Vagina (tissue), 2 donors: ENCODE data around the gene CPVL. TPM values are rescaled to one million over a fixed set of nuclear protein-coding genes. Genes with fewer than 3 reads are reported as not detected.

Experiments
- DNase-seq, 2 donors: peaks; one replicate each; pipeline ENCODE4 v3.0.0-alpha.2; 2017; ENCODE audit errors: extremely low spot score in 2 of 2
- H3K27ac ChIP-seq: fragments of 200-600 bp; sonication (generic); one replicate; pipeline ENCODE4 v1.5.1; 2019
- H3K27me3 ChIP-seq: fragments of 200-600 bp; sonication (generic); one replicate; pipeline ENCODE4 v1.5.1; 2019
- H3K36me3 ChIP-seq, 2 donors: fragments of 200-600 bp; sonication (generic); one replicate each; pipeline ENCODE4 v1.5.1; 2017 to 2019
- H3K4me1 ChIP-seq: fragments of 200-600 bp; sonication (generic); one replicate; pipeline ENCODE4 v1.5.1; 2019
- H3K4me3 ChIP-seq, 2 donors: fragments of 200-600 bp; sonication (generic); 1 replicate in 1 of 2; 2 replicates in 1 of 2; pipeline ENCODE4 v1.5.1; 2016 to 2019
- H3K9me3 ChIP-seq: fragments of 200-600 bp; sonication (generic); one replicate; pipeline ENCODE4 v1.5.1; 2019
- POLR2A ChIP-seq, 2 donors: fragments of 450-650 bp; IDR thresholded peaks; one replicate each; pipeline ENCODE4 v1.6.1; 2017; ENCODE audit warnings: antibody characterized with exemption in 2 of 2, mild to moderate bottlenecking in 2 of 2, moderate library complexity in 2 of 2
- POLR2AphosphoS5 ChIP-seq, 2 donors: sonication (generic); formaldehyde crosslinking; IDR thresholded peaks; one replicate each; pipeline ENCODE4 v1.9.0; 2017; ENCODE audit warnings: antibody characterized with exemption in 2 of 2, mild to moderate bottlenecking in 2 of 2, low read depth in 1 of 2; ENCODE audit not compliant: insufficient read depth in 1 of 2
- intact Hi-C: fragments of 100-400 bp; cut with DNase I; formaldehyde crosslinking; loops from one replicate; pipeline ENCODE4 v1.15.1; 2023
- total RNA-seq: library from RNA; depleted of rRNA; stranded (reverse); fragments of >200 nt; gene quantifications from one replicate; pipeline ENCODE4 v1.2.3, GENCODE V29; 2016
- TF ChIP-seq, protein P1 (sequence below), 3 experiments: fragments of 450-650 bp in 2 of 3; fragments of 200-600 bp in 1 of 3; sonication (generic) in 1 of 3; IDR thresholded peaks; one replicate each; pipeline ENCODE4 v1.5.1; 2017 to 2019; ENCODE audit warnings: antibody characterized with exemption in 3 of 3, mild to moderate bottlenecking in 2 of 3, moderate library complexity in 2 of 3

Gene CPVL
- total RNA-seq, 1 donor from 2014 or later, result 9.6 TPM

- no peaks in the 10 kb centered on the region for H3K36me3 ChIP-seq
- peak overlapping the region; percentile 52 for H3K27ac ChIP-seq
- H3K27me3 ChIP-seq, result no peaks in the 10 kb centered on the region
- H3K4me1 ChIP-seq, result peaks cover 66% of the 10 kb centered on the region
- TF ChIP-seq, protein P1, sequence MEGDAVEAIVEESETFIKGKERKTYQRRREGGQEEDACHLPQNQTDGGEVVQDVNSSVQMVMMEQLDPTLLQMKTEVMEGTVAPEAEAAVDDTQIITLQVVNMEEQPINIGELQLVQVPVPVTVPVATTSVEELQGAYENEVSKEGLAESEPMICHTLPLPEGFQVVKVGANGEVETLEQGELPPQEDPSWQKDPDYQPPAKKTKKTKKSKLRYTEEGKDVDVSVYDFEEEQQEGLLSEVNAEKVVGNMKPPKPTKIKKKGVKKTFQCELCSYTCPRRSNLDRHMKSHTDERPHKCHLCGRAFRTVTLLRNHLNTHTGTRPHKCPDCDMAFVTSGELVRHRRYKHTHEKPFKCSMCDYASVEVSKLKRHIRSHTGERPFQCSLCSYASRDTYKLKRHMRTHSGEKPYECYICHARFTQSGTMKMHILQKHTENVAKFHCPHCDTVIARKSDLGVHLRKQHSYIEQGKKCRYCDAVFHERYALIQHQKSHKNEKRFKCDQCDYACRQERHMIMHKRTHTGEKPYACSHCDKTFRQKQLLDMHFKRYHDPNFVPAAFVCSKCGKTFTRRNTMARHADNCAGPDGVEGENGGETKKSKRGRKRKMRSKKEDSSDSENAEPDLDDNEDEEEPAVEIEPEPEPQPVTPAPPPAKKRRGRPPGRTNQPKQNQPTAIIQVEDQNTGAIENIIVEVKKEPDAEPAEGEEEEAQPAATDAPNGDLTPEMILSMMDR (IDR thresholded peaks at IDR 0.05), result no peak
- TF ChIP-seq POLR2AphosphoS5 (IDR thresholded peaks at IDR 0.05; ENCODE audit: insufficient read depth in 1 of 2, low read depth in 1 of 2) (no peak), POLR2A (IDR thresholded peaks at IDR 0.05) (no peak)
- no peaks in the 10 kb centered on the region for H3K9me3 ChIP-seq
- no peak for DNase-seq
- intact Hi-C loops, result loop anchor here (10.0 kb wide), 1 partner anchor 107 kb away; no protein-coding TSS in a partner anchor
- no peak overlapping the region for H3K4me3 ChIP-seq
Observed at GRCh38 chr7:28988091-28988490, 158.2 kb downstream of the CPVL start.

DNA sequence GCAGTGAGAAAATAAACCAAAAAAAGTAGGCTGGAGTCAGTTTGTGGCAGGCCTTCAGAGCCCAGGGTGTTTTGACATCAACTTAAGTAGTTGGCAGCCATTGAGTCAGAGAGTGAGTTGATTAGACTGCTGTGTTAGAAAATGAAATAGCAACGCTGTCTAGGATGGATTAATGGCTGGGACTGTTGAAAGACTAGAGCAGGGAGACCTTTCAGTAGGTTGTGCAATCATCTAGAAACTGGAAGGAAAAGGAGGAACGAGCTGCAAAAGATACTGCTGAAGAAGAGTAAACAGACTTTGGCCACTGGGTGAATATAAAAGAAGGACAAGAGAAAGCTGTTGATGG lies 159.6 kb downstream of the CPVL start:
- H3K36me3 ChIP-seq, result no peaks in the 10 kb centered on the region
- no peak for DNase-seq
- peak overlapping the region; percentile 52 for H3K27ac ChIP-seq
- no peaks in the 10 kb centered on the region for H3K9me3 ChIP-seq
- intact Hi-C loops, result loop anchor here (10.0 kb wide), 1 partner anchor 108 kb away; no protein-coding TSS in a partner anchor
- H3K4me3 ChIP-seq, result peak overlapping the region; percentile 1 to 6
- peaks cover 66% of the 10 kb centered on the region for H3K4me1 ChIP-seq
- H3K27me3 ChIP-seq, result no peaks in the 10 kb centered on the region
- TF ChIP-seq, protein P1 (IDR thresholded peaks at IDR 0.05), result peak in 1 of 3 experiments; percentile 20
- peak in 1 of 2 donors; percentile 52 for TF ChIP-seq POLR2AphosphoS5 (IDR thresholded peaks at IDR 0.05; ENCODE audit: insufficient read depth in 1 of 2, low read depth in 1 of 2)
- TF ChIP-seq POLR2A (IDR thresholded peaks at IDR 0.05), result no peak

DNA sequence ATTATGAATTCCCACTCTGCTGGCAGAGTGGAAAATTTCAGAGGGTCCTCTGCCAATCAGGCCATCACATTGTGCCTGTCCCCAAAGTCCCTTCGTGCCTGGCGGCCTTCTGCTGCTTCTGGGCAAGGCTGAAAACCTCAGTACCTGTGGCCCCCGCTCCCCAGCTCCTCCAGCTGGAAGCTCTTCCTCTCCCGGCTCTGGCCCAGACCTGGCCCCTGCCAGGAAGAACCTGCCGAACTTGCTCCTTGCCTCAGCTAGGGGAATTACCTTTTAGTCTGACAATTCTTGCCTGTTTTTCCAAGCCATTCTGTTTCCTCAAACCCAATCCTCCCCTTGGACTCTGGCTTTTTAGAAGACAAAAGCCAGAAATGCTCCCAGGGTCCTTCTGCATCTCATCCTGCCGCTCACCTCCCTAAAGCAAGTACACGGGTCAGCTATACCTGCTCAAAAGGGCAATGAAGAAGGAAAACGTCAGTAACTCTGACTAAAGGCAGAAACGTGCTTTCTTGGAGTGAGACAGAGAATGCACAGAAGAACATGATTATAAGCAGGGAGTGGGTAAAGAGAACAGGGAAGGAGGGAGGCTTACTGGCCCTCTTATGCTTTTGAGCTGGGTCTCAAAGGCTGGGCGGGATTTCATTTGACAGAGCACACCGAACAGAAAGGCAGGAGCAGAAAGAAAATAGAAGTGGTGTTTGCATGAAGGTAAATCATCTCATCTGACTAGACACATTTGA lies 160.1 kb downstream of the CPVL start:
- DNase-seq, result no peak

DNA sequence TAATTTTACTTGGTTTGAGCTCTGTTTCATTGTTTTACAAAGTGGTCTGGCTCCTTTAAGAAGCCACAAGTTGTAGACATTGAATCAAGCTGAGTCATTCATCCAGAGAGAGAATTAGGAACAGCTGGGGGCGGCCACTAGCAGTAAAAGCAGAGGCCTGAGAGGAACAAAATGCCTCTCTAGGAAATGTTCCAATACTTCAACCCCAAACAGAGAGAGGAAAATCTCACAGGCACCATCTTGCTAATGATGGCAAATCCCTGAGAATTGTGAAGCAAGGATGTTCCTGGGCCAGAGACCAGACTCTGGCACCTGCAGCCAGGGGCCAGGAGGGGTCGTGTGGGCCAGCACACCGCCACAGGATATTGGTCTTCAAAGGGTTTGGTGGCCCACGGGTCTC lies 161.7 kb downstream of the CPVL start:
- Histone ChIP-seq H3K27me3 (no peaks in the 10 kb centered on the region), H3K36me3 (no peaks in the 10 kb centered on the region), H3K4me1 (peaks cover 69% of the 10 kb centered on the region), H3K27ac (peak overlapping the region; percentile 52), H3K4me3 (no peak overlapping the region), H3K9me3 (no peaks in the 10 kb centered on the region)
- TF ChIP-seq POLR2AphosphoS5 (IDR thresholded peaks at IDR 0.05; ENCODE audit: insufficient read depth in 1 of 2, low read depth in 1 of 2) (peak; percentile 26 to 60), POLR2A (IDR thresholded peaks at IDR 0.05) (no peak)
- TF ChIP-seq, protein P1 (IDR thresholded peaks at IDR 0.05), result no peak
- intact Hi-C loops, result loop anchor here (10.0 kb wide), 1 partner anchor 110 kb away; no protein-coding TSS in a partner anchor
- DNase-seq, result no peak

More for the DNA sequence above, 160.1 kb downstream of the CPVL start:
- Histone ChIP-seq H3K4me3 (peak overlapping the region; percentile 1 to 6), H3K4me1 (peaks cover 69% of the 10 kb centered on the region), H3K36me3 (no peaks in the 10 kb centered on the region), H3K27me3 (no peaks in the 10 kb centered on the region), H3K9me3 (no peaks in the 10 kb centered on the region), H3K27ac (peak overlapping the region; percentile 52)
- intact Hi-C loops, result loop anchor here (10.0 kb wide), 1 partner anchor 109 kb away; no protein-coding TSS in a partner anchor
- TF ChIP-seq, protein P1 (IDR thresholded peaks at IDR 0.05), result no peak
- no peak for TF ChIP-seq POLR2A (IDR thresholded peaks at IDR 0.05)
- TF ChIP-seq POLR2AphosphoS5 (IDR thresholded peaks at IDR 0.05; ENCODE audit: insufficient read depth in 1 of 2, low read depth in 1 of 2), result no peak

DNA sequence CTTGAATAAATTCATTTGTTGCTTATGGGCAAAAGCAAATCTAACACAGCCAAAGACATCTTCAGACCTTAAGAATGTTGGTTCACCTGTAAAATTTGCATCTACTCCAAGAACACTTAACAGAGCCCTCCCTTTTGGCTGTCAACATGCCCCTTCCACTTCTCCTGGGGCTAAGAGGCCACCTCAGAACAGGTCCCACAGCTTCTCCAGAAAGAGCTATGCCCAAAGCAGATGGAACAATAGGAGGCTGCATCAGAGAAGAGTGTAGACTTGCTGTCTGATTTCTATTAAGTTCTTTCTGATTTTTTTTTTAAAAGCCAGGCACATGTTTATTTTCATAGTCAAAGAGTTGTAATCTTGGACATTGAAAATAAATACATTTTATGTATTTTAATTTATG lies 162.1 kb downstream of the CPVL start:
- Histone ChIP-seq H3K27me3 (no peaks in the 10 kb centered on the region), H3K4me1 (peaks cover 65% of the 10 kb centered on the region), H3K9me3 (no peaks in the 10 kb centered on the region), H3K36me3 (no peaks in the 10 kb centered on the region), H3K27ac (peak overlapping the region; percentile 52), H3K4me3 (no peak overlapping the region)
- intact Hi-C loops, result loop anchor here (10.0 kb wide), 1 partner anchor 111 kb away; no protein-coding TSS in a partner anchor
- no peak for DNase-seq
- no peak for TF ChIP-seq POLR2AphosphoS5 (IDR thresholded peaks at IDR 0.05; ENCODE audit: insufficient read depth in 1 of 2, low read depth in 1 of 2)
- TF ChIP-seq, protein P1 (IDR thresholded peaks at IDR 0.05), result no peak
- TF ChIP-seq POLR2A (IDR thresholded peaks at IDR 0.05), result no peak
